HTR-8/SVneo (cell line): ENCODE data around the gene CLDN20.
"Not testable (repeated sequence)": the region's sequence is repeated elsewhere in the genome, so short reads cannot be mapped to it uniquely, and the experiment has no call there.

Experiments
- DNase-seq: peaks from one replicate; pipeline ENCODE4 v3.0.0; 2011; ENCODE audit warnings: low spot score, mixed read lengths; ENCODE audit not compliant: insufficient read length
- FAIRE-seq: peaks from 2 replicates; lab custom pipeline; 2011; peaks lifted over from hg19 to GRCh38; lab: Jason Lieb, UNC

The CLDN20 gene

GRCh38 chr6:155306958-155307357, 43.1 kb downstream of the CLDN20 start:
- peak; percentile 71 for FAIRE-seq
- no peak for DNase-seq

GRCh38 chr6:155309150-155309549, 45.3 kb downstream of the CLDN20 start:
- FAIRE-seq: no peak

GRCh38 chr6:155310596-155310995, 46.8 kb downstream of the CLDN20 start:
- no peak for DNase-seq

More at GRCh38 chr6:155309150-155309549, 45.3 kb downstream of the CLDN20 start:
- DNase-seq: no peak

GRCh38 chr6:155311086-155311485, 47.3 kb downstream of the CLDN20 start:
- FAIRE-seq: no peak
- no peak for DNase-seq

More at GRCh38 chr6:155310596-155310995, 46.8 kb downstream of the CLDN20 start:
- FAIRE-seq: no peak

- FAIRE-seq (no peak), DNase-seq (no peak)
Measured at GRCh38 chr6:155311583-155311982, 47.8 kb downstream of the CLDN20 start.

- DNase-seq, FAIRE-seq: not testable (repeated sequence)
Measured at GRCh38 chr6:155312950-155313349, 49.1 kb downstream of the CLDN20 start.

GRCh38 chr6:155313602-155314091, 49.8 kb downstream of the CLDN20 start:
- no peak for FAIRE-seq
- DNase-seq: peak; percentile 2

- peak; percentile 96 for FAIRE-seq
- peak; percentile 85 for DNase-seq
Measured at GRCh38 chr6:155314092-155314772, 50.4 kb downstream of the CLDN20 start, which contains the start of gene TFB1M. TFB1M (minus strand) TSS chr6:155314484; CDS start chr6:155314428, 56 bp downstream.

GRCh38 chr6:155314773-155315515, 51.1 kb downstream of the CLDN20 start:
- DNase-seq: peak; percentile 28
- FAIRE-seq: peak; percentile 23

- DNase-seq (no peak), FAIRE-seq (no peak)
Measured at GRCh38 chr6:155315516-155315871, 51.7 kb downstream of the CLDN20 start.

- FAIRE-seq (no peak), DNase-seq (no peak)
Measured at GRCh38 chr6:155316419-155316818, 52.6 kb downstream of the CLDN20 start.

- DNase-seq (no peak), FAIRE-seq (no peak)
Measured at GRCh38 chr6:155317186-155317585, 53.4 kb downstream of the CLDN20 start.

GRCh38 chr6:155319902-155320301, 56.1 kb downstream of the CLDN20 start:
- no peak for FAIRE-seq
- no peak for DNase-seq

GRCh38 chr6:155324172-155324571, 60.4 kb downstream of the CLDN20 start:
- no peak for FAIRE-seq
- no peak for DNase-seq

- DNase-seq (no peak), FAIRE-seq (no peak)
Measured at GRCh38 chr6:155324993-155325392, 61.2 kb downstream of the CLDN20 start.

GRCh38 chr6:155325700-155326516, 62.1 kb downstream of the CLDN20 start:
- DNase-seq (no peak), FAIRE-seq (no peak)
